Cardiac muscle cell (in vitro differentiated cells and primary cell): Measurements from ENCODE around the gene LTC4S. TPM values are rescaled to one million over a fixed set of nuclear protein-coding genes. Genes with fewer than 3 reads are reported as not detected.

ENCODE experiments used
- DNase-seq, 2 donors: peaks; one replicate each; pipeline versions ENCODE4 v3.0.0 to v3.0.0-alpha.2; 2010 to 2017; ENCODE audit warnings: low read depth in 1 of 2, low spot score in 1 of 2
- H3K27ac ChIP-seq: fragments of 200-600 bp; sonication (generic); 2 replicates; pipeline ENCODE4 v1.5.1; 2016
- H3K27me3 ChIP-seq: fragments of 200-600 bp; sonication (generic); 2 replicates; pipeline ENCODE4 v1.6.0; 2016; ENCODE audit warnings: control low read depth
- H3K36me3 ChIP-seq: fragments of 200-600 bp; sonication (generic); 2 replicates; pipeline ENCODE4 v1.5.1; 2016; ENCODE audit warnings: control low read depth
- H3K4me1 ChIP-seq: fragments of 200-600 bp; sonication (generic); 2 replicates; pipeline ENCODE4 v1.8.1; 2017; ENCODE audit warnings: low read depth, mild to moderate bottlenecking, mixed run types
- H3K4me3 ChIP-seq: fragments of 200-600 bp; sonication (generic); 2 replicates; pipeline ENCODE4 v1.5.1; 2016; ENCODE audit warnings: mild to moderate bottlenecking
- H3K9me3 ChIP-seq: fragments of 200-600 bp; sonication (generic); 2 replicates; pipeline ENCODE4 v1.5.1; 2017; ENCODE audit warnings: low read depth, mild to moderate bottlenecking, control low read depth
- CTCF ChIP-seq: IDR thresholded peaks from 2 replicates; pipeline ENCODE4 v1.5.1; 2012; ENCODE audit warnings: low read depth, mild to moderate bottlenecking, low read length
- polyA plus RNA-seq: library from polyadenylated mRNA; unstranded; fragments of >200 nt; fragmentation: Nextera tagmentation; extraction: Ambion mirVana; gene quantifications from 2 replicates; pipeline ENCODE4 v1.2.1, GENCODE V29; 2016
- total RNA-seq: library from RNA; depleted of rRNA; stranded (reverse); fragments of >200 nt; gene quantifications from 2 replicates; pipeline ENCODE4 v1.2.3, GENCODE V29; 2016

Gene LTC4S
- total and polyA plus RNA-seq, 2 experiments from 2014 or later, result 5.3 to 14.0 TPM

GRCh38 chr5:179795049-179795862 is 1.5 kb downstream of the LTC4S start:
- Histone ChIP-seq H3K36me3 (peaks cover 7% of the 10 kb centered on the region), H3K27ac (peak overlapping the region; percentile 56), H3K4me1 (no peaks in the 10 kb centered on the region), H3K9me3 (no peaks in the 10 kb centered on the region), H3K4me3 (peak overlapping the region; percentile 56), H3K27me3 (no peaks in the 10 kb centered on the region)
- peak in 1 of 2 donors; percentile 58 for DNase-seq
- no peak for TF ChIP-seq CTCF

DNA sequence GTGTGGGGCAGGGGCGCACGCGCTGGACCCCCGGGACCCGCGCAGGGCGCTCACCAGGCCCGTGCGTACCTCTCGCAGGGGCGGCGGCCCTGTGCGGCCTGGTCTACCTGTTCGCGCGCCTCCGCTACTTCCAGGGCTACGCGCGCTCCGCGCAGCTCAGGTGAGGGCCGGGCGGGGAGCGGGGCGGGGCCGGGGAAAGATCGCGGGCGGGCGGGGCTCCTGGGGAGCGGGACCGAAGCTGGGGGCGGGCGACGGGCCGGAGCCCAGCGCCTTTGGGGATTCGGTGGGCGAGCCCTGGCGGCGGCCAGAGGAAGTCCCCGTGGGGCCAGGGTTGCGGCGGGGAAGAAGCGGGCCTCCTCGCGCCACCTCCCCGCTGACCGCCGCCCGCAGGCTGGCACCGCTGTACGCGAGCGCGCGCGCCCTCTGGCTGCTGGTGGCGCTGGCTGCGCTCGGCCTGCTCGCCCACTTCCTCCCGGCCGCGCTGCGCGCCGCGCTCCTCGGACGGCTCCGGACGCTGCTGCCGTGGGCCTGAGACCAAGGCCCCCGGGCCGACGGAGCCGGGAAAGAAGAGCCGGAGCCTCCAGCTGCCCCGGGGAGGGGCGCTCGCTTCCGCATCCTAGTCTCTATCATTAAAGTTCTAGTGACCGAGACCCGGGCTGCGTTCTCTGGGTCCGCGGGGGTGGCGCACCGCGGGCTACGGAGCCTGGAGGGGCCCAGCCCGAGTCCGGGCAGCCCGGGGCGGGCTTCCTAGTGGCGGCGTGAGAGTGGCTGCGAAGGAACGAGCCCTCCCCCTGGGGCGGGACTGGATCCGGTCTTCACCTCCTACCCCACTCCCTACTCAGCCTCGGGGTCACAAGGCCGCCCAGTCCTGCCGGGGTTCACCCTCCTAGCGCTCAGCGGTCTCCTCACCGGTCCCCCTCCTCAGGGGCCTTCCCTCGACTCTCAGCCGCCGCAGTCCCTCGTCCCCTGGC is 2.4 kb downstream of the LTC4S start:
- Histone ChIP-seq H3K4me3 (peak overlapping the region; percentile 56), H3K27ac (peak overlapping the region; percentile 56), H3K4me1 (no peaks in the 10 kb centered on the region), H3K36me3 (peaks cover 7% of the 10 kb centered on the region), H3K27me3 (no peaks in the 10 kb centered on the region), H3K9me3 (no peaks in the 10 kb centered on the region)
- peak; percentile 88 to 91 for DNase-seq
- TF ChIP-seq CTCF, result peak; percentile 51

DNA sequence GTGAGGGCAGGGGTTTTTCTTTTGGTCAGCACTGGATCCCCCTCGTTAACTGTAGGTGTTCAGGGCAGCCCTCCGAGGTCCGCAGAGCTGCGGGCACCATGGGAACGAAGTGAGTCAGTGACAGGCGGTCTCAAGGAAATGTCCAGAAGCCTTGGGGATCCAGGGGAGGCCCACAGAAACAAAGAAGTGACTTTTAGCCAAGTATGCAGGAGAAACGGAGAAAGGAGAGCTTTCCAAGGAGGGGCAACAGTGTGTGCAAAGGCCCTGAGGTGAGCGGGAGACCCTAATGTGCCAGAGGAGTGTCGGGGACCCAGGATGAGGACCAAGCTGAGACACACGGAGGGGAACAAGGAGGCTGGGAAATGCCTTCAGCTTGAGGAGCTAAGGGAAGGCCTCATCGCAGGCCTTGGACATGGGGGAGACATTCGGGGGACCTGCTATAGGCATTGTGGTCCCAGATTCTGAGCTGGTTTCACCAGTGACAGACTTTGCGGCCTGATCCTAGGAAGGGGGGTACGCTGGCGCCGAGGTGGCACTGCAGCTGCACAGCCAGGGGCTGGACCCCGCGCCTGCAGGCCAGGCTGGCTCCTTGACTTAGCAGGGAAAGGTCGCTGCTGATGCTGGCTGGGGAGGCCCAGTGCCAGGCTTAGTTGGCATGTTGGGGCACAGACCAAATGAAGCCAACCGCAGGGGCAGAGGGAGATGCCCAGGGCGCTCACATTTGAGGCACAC is 3.3 kb downstream of the LTC4S start:
- no peak for DNase-seq
- H3K4me3 ChIP-seq, result no peak overlapping the region

DNA sequence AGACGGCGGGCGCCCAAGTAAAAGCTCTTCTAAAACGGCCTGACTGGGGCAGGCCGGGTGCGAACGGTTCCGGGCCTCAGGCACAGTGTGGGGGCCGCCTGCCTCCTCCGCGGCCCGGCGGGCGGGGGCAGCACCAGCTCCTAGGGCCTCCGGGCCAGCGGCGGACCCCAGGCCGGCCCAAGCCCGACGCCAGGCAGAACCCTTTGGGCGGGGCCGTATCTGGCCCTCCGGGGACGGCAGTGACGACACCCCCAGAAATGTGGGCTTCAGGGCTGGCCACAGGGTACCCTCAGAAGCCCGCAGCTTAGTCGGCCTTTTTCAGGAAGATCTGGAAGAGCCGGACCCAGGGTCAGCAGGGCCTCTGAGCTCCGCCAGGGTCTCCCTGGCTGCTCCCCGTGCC is 4.0 kb downstream of the LTC4S start:
- H3K9me3 ChIP-seq, result no peaks in the 10 kb centered on the region
- H3K4me3 ChIP-seq, result no peak overlapping the region
- no peaks in the 10 kb centered on the region for H3K27me3 ChIP-seq
- H3K27ac ChIP-seq, result no peak overlapping the region
- H3K4me1 ChIP-seq, result peaks cover under 1% of the 10 kb centered on the region
- H3K36me3 ChIP-seq, result peaks cover 7% of the 10 kb centered on the region
- DNase-seq, result no peak
- no peak for TF ChIP-seq CTCF

More for the DNA sequence above, 3.3 kb downstream of the LTC4S start:
- Histone ChIP-seq H3K9me3 (no peaks in the 10 kb centered on the region), H3K36me3 (peaks cover 7% of the 10 kb centered on the region), H3K4me1 (no peaks in the 10 kb centered on the region), H3K27me3 (no peaks in the 10 kb centered on the region), H3K27ac (no peak overlapping the region)
- TF ChIP-seq CTCF, result no peak

GRCh38 chr5:179798144-179798770 is 4.5 kb downstream of the LTC4S start:
- Histone ChIP-seq H3K36me3 (peaks cover 7% of the 10 kb centered on the region), H3K4me3 (no peak overlapping the region), H3K4me1 (peaks cover 6% of the 10 kb centered on the region), H3K9me3 (no peaks in the 10 kb centered on the region), H3K27me3 (no peaks in the 10 kb centered on the region), H3K27ac (no peak overlapping the region)
- no peak for TF ChIP-seq CTCF
- no peak for DNase-seq
